IMR-90 (cell line): ENCODE data around the gene KCTD16.

Source experiments
- MXI1 ChIP-seq: IDR thresholded peaks from 2 replicates; pipeline ENCODE4 v1.6.1; 2012; ENCODE audit warnings: low read depth, mild to moderate bottlenecking, low read length, moderate library complexity, borderline replicate concordance
- POLR2A ChIP-seq: IDR thresholded peaks from 2 replicates; pipeline ENCODE4 v1.6.1; 2012; ENCODE audit warnings: mild to moderate bottlenecking, low read depth, low read length
- RAD21 ChIP-seq: IDR thresholded peaks from 2 replicates; pipeline ENCODE4 v1.6.1; 2012; ENCODE audit warnings: low read length, improper control_type of control experiment
- SMC3 ChIP-seq: fragments of 150-350 bp; IDR thresholded peaks from 2 replicates; pipeline ENCODE4 v1.6.1; 2016; ENCODE audit warnings: low read depth, mild to moderate bottlenecking, antibody characterized with exemption, low read length, moderate library complexity
- TF ChIP-seq, protein P1 (sequence below): conservative IDR thresholded peaks from 2 replicates; pipeline ENCODE4 v1.5.1; 2012; ENCODE audit warnings: mild to moderate bottlenecking, low read depth, low read length, improper control_type of control experiment
- TF ChIP-seq, protein P2 (sequence below): fragments of 150-350 bp; IDR thresholded peaks from 2 replicates; pipeline ENCODE4 v1.6.1; 2017; ENCODE audit warnings: mild to moderate bottlenecking, antibody characterized with exemption, low read length, low read depth
- TF ChIP-seq, protein P3 (sequence below): fragments of 150-350 bp; IDR thresholded peaks from 2 replicates; pipeline ENCODE4 v1.6.1; 2016; ENCODE audit warnings: low read depth, mild to moderate bottlenecking, low read length, moderate library complexity, borderline replicate concordance

DNA sequence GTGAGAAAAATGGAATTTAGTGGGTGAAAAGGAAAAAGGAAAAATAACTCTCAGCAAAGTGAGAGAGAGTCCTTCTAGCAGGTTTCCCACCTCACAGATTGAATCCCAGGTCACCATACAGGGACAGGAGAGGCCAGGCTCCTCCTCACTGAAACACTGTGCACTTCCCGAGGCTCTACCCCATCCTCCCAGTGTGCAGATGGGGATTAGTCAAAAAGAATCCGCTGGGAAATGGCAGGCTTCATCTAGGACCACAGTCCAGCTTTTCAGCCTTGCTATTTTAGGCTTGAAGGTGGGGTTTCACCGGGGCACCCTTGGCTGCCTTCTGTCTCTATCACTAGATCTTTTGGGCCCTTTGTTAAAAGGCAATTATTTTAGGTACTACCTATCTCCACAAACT lies 48.0 kb upstream of the KCTD16 start:
- TF ChIP-seq, protein P1, sequence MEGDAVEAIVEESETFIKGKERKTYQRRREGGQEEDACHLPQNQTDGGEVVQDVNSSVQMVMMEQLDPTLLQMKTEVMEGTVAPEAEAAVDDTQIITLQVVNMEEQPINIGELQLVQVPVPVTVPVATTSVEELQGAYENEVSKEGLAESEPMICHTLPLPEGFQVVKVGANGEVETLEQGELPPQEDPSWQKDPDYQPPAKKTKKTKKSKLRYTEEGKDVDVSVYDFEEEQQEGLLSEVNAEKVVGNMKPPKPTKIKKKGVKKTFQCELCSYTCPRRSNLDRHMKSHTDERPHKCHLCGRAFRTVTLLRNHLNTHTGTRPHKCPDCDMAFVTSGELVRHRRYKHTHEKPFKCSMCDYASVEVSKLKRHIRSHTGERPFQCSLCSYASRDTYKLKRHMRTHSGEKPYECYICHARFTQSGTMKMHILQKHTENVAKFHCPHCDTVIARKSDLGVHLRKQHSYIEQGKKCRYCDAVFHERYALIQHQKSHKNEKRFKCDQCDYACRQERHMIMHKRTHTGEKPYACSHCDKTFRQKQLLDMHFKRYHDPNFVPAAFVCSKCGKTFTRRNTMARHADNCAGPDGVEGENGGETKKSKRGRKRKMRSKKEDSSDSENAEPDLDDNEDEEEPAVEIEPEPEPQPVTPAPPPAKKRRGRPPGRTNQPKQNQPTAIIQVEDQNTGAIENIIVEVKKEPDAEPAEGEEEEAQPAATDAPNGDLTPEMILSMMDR = no peak
- TF ChIP-seq RAD21 (no peak), POLR2A (no peak), MXI1 (no peak), SMC3 (no peak)
- TF ChIP-seq, protein P2, sequence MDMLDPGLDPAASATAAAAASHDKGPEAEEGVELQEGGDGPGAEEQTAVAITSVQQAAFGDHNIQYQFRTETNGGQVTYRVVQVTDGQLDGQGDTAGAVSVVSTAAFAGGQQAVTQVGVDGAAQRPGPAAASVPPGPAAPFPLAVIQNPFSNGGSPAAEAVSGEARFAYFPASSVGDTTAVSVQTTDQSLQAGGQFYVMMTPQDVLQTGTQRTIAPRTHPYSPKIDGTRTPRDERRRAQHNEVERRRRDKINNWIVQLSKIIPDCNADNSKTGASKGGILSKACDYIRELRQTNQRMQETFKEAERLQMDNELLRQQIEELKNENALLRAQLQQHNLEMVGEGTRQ = no peak
- TF ChIP-seq, protein P3, sequence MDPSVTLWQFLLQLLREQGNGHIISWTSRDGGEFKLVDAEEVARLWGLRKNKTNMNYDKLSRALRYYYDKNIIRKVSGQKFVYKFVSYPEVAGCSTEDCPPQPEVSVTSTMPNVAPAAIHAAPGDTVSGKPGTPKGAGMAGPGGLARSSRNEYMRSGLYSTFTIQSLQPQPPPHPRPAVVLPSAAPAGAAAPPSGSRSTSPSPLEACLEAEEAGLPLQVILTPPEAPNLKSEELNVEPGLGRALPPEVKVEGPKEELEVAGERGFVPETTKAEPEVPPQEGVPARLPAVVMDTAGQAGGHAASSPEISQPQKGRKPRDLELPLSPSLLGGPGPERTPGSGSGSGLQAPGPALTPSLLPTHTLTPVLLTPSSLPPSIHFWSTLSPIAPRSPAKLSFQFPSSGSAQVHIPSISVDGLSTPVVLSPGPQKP = no peak
